Spleen (tissue), 11 donors: ENCODE results near the gene RNLS. TPM values are rescaled to one million over a fixed set of nuclear protein-coding genes. Genes with fewer than 3 reads are reported as not detected.

Experiments
- DNase-seq: peaks from one replicate; pipeline ENCODE4 v3.0.0-alpha.2; 2020
- H3K27ac ChIP-seq, 8 donors: fragments of 200-600 bp; sonication (generic) in 7 of 8; 1 replicate in 4 of 8; 2 replicates in 4 of 8; pipeline versions ENCODE4 v1.5.0 to v1.8.0; 2016 to 2021; ENCODE audit warnings: inconsistent platforms in 4 of 8, mild to moderate bottlenecking in 4 of 8, moderate library complexity in 1 of 8
- H3K27me3 ChIP-seq, 7 donors: fragments of 200-600 bp; sonication (generic) in 6 of 7; replicated peaks in 1 of 7; 1 replicate in 4 of 7; 2 replicates in 3 of 7; pipeline versions ENCODE4 v1.5.0 to v1.8.0; 2016 to 2021; ENCODE audit warnings: inconsistent platforms in 3 of 7, mild to moderate bottlenecking in 1 of 7
- H3K36me3 ChIP-seq, 6 donors: fragments of 200-600 bp; sonication (generic) in 5 of 6; 1 replicate in 4 of 6; 2 replicates in 2 of 6; pipeline versions ENCODE4 v1.5.0 to v1.8.0; 2016 to 2021; ENCODE audit warnings: inconsistent platforms in 2 of 6
- H3K4me1 ChIP-seq, 6 donors: fragments of 200-600 bp; sonication (generic) in 5 of 6; 1 replicate in 3 of 6; 2 replicates in 3 of 6; pipeline versions ENCODE4 v1.5.0 to v1.8.0; 2016 to 2021; ENCODE audit warnings: inconsistent platforms in 3 of 6
- H3K4me3 ChIP-seq, 8 donors: fragments of 200-600 bp; sonication (generic) in 7 of 8; 1 replicate in 4 of 8; 2 replicates in 4 of 8; pipeline versions ENCODE4 v1.5.0 to v1.8.0; 2016 to 2021; ENCODE audit warnings: inconsistent platforms in 4 of 8, mild to moderate bottlenecking in 4 of 8, moderate library complexity in 2 of 8
- H3K9me3 ChIP-seq, 8 donors: fragments of 200-600 bp; sonication (generic) in 7 of 8; 1 replicate in 4 of 8; 2 replicates in 4 of 8; pipeline versions ENCODE4 v1.5.0 to v1.8.0; 2016 to 2021; ENCODE audit warnings: inconsistent platforms in 4 of 8
- CTCF ChIP-seq, 11 experiments: fragments of 200-600 bp in 7 of 11; fragments of 450-650 bp in 4 of 11; sonication (generic) in 4 of 11; IDR thresholded peaks in 8 of 11; conservative IDR thresholded peaks in 3 of 11; 1 replicate in 7 of 11; 2 replicates in 4 of 11; pipeline versions ENCODE4 v1.4.0 to v1.8.0; 2016 to 2021; ENCODE audit warnings: antibody characterized with exemption in 11 of 11, inconsistent platforms in 4 of 11, mild to moderate bottlenecking in 1 of 11
- POLR2A ChIP-seq, 3 donors: fragments of 450-650 bp; IDR thresholded peaks; one replicate each; pipeline ENCODE4 v1.5.1; 2017; ENCODE audit warnings: antibody characterized with exemption in 3 of 3, mild to moderate bottlenecking in 1 of 3
- POLR2AphosphoS5 ChIP-seq, 3 donors: sonication (generic); formaldehyde crosslinking; IDR thresholded peaks; one replicate each; pipeline ENCODE4 v1.5.1; 2017; ENCODE audit warnings: antibody characterized with exemption in 3 of 3
- WGBS, 5 donors: extraction: QIAGEN DNeasy Blood & Tissue Kit in 3 of 5; methylation state at CpG; one replicate each; pipeline versions ENCODE4 v1.1.5 to v1.1.7; 2013 to 2018; 5-methylcytosine and 5-hydroxymethylcytosine counted together
- intact Hi-C: fragments of 100-400 bp; cut with DNase I; formaldehyde crosslinking; loops from one replicate; pipeline ENCODE4 v1.15.0; 2023; ENCODE audit warnings: low total_unique reads
- polyA plus RNA-seq, 3 donors: library from polyadenylated mRNA; stranded (reverse); fragments of 200-250 nt; gene quantifications; one replicate each; pipeline ENCODE4 v1.2.1, GENCODE V29; 2013
- total RNA-seq, 7 donors: library from RNA; depleted of rRNA in 3 of 7; stranded (reverse); fragments of >200 nt in 3 of 7; fragmentation: NEBNext Ultra II Directional in 4 of 7; extraction: Animal tissue kit (Norgen Biotek cat#: 25700) in 4 of 7; gene quantifications; one replicate each; pipeline versions ENCODE4 v1.1.0 to v1.2.1, GENCODE V29; 2016 to 2021
- donor health status: healthy with polysubstance abuse.
- donor health status: DM: no; HTN: no; CAD: no; lungs with moderate emphysema.
- donor health status: DM: no; HTN: no; CAD: no.
- donor health status: Bipolar disorder and iron deficiency.
- donor health status: healthy.
- donor health status: DM: no; HTN: no; CAD: no.
- donor health status: DM: yes; HTN: yes; CAD: no.

Gene RNLS
- total and polyA plus RNA-seq, 10 donors, result 4.5 to 28.8 (median 8.5) TPM

- H3K36me3 ChIP-seq, result no peaks in the 10 kb centered on the region
- no peak for TF ChIP-seq POLR2AphosphoS5 (IDR thresholded peaks at IDR 0.05)
- TF ChIP-seq CTCF (IDR thresholded peaks at IDR 0.05 in 8 of 11, conservative IDR thresholded peaks at IDR 0.05 in 3 of 11), result no peak
- no peak for TF ChIP-seq POLR2A (IDR thresholded peaks at IDR 0.05)
- no peaks in the 10 kb centered on the region for H3K9me3 ChIP-seq
- 48 to 80% (median 69%) methylated on average over 1 of the region's 1 CpG for WGBS, 5 donors
- H3K27me3 ChIP-seq, result no peaks in the 10 kb centered on the region
- intact Hi-C loops, result no loop called here
- H3K4me3 ChIP-seq, result no peak overlapping the region
- DNase-seq, result no peak
- no peaks in the 10 kb centered on the region for H3K4me1 ChIP-seq
- no peak overlapping the region for H3K27ac ChIP-seq
Measured at GRCh38 chr10:88507404-88507803, 75.7 kb downstream of the RNLS start.

GRCh38 chr10:88505680-88506215, 77.4 kb downstream of the RNLS start:
- no peak for TF ChIP-seq POLR2A (IDR thresholded peaks at IDR 0.05)
- TF ChIP-seq CTCF (IDR thresholded peaks at IDR 0.05 in 8 of 11, conservative IDR thresholded peaks at IDR 0.05 in 3 of 11), result no peak
- TF ChIP-seq POLR2AphosphoS5 (IDR thresholded peaks at IDR 0.05), result no peak
- intact Hi-C loops, result no loop called here
- Histone ChIP-seq H3K9me3 (no peaks in the 10 kb centered on the region), H3K4me3 (no peak overlapping the region), H3K27ac (no peak overlapping the region), H3K4me1 (no peaks in the 10 kb centered on the region), H3K36me3 (no peaks in the 10 kb centered on the region), H3K27me3 (no peaks in the 10 kb centered on the region)
- WGBS, 5 donors, result 77 to 89% (median 82%) methylated on average over 1 of the region's 1 CpG
- no peak for DNase-seq

DNA sequence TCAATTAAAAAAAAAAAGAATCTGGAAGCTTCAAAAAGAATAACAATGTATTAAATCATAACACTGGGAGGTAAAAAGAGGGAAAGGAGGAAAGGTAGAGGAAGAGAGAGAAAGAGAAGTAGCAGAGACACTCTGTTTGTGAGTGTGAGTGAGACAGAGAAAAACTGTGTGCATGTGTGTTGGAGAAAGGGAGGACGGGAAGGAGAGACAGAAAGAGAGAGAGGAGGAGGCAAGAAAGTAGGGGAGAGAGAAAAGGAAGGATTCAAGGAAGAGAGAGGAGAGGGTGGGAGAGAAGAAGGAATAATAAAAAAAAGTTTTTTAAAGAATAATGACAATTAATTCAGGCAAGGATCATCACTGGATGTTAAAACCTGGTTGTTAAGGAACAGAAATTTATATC, 77.9 kb downstream of the RNLS start:
- Histone ChIP-seq H3K27me3 (no peaks in the 10 kb centered on the region), H3K27ac (no peak overlapping the region), H3K4me3 (no peak overlapping the region), H3K9me3 (no peaks in the 10 kb centered on the region), H3K36me3 (no peaks in the 10 kb centered on the region), H3K4me1 (no peaks in the 10 kb centered on the region)
- intact Hi-C loops, result no loop called here
- no peak for TF ChIP-seq CTCF (IDR thresholded peaks at IDR 0.05 in 8 of 11, conservative IDR thresholded peaks at IDR 0.05 in 3 of 11)
- TF ChIP-seq POLR2AphosphoS5 (IDR thresholded peaks at IDR 0.05), result no peak
- TF ChIP-seq POLR2A (IDR thresholded peaks at IDR 0.05), result no peak
- 83 to 100% (median 87%) methylated on average over 1 of the region's 1 CpG for WGBS, 5 donors
- DNase-seq, result no peak

DNA sequence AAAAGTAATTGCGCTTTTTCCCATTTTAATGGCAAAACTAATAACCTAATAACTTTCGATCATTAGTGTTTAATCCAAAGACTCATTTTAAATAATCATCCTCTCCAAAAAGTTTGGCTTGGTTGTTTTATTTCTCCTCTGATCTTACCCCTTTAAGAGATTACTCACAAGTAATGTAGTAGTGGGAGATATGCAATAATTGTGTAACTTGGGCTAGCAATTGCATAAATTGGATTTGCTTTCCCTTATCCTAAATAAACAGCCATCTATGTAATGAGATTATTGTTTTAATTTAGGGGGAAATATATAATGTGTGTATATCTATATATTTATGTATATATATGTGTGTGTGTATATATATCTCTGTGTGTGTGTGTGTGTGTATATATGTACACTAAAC, 82.5 kb downstream of the RNLS start:
- H3K4me1 ChIP-seq, result peaks cover 0 to 7% (median 0%) of the 10 kb centered on the region in 6 donors
- no peak for DNase-seq
- no peaks in the 10 kb centered on the region for H3K27me3 ChIP-seq
- H3K4me3 ChIP-seq, result no peak overlapping the region
- TF ChIP-seq POLR2AphosphoS5 (IDR thresholded peaks at IDR 0.05) (no peak), CTCF (IDR thresholded peaks at IDR 0.05 in 8 of 11, conservative IDR thresholded peaks at IDR 0.05 in 3 of 11) (no peak)
- no peaks in the 10 kb centered on the region for H3K9me3 ChIP-seq
- intact Hi-C loops, result no loop called here
- H3K27ac ChIP-seq, result no peak overlapping the region
- no peaks in the 10 kb centered on the region for H3K36me3 ChIP-seq
- 96 to 100% (median 98%) methylated on average over 2 of the region's 2 CpGs for WGBS, 5 donors
